G401 (cell line): ENCODE results near the gene KCTD21. TPM values are rescaled to one million over a fixed set of nuclear protein-coding genes. Genes with fewer than 3 reads are reported as not detected.

Experiments
- DNase-seq: peaks from one replicate; pipeline ENCODE4 v3.0.0-alpha.2; 2015; ENCODE audit warnings: low spot score
- in situ Hi-C: cut with HindIII; loops from 2 replicates; pipeline ENCODE4 v1.10.0; 2016; ENCODE audit warnings: low sequenced_read_pairs, mixed read lengths
- total RNA-seq: library from RNA; depleted of rRNA; stranded (reverse); fragments of >200 nt; shearing (Covaris generic); gene quantifications from 2 replicates; pipeline ENCODE4 v1.2.3, GENCODE V29; 2014; rRNA removed

The KCTD21 gene
- total RNA-seq, 1 experiment from 2014 or later: 3.1 TPM

DNA sequence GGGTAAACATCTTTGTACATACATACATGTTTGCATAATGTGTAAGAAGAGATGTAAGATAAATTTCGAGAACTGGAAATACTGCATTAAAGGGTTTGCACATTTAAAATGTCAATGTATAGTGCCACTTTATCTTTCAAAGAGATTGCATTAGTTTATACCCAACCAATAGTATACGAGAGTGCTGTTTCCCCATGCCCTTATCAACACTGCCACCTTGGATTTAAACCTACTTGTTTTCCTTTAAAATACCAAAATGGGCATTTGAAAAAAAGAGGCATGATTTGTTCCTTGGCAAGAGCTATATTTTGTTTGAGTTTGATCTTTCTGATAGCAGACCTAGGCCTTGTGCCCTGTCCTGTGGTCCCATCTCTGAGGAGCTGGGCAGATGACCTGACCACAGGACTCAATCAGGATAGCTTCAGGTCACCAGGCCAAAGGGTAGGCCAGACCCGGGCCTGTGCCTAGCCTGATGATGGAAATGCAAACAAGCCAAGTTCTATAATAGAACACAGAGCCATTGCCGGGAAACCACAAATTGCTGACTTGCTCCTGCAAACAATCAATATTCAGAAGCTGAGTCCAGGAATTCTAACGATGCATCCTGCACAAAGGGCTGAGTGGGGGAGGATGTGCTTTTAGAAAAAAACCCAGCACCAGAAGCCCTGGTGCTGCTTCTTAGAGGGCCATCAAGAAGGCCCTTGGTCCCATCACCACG, 32.1 kb downstream of the KCTD21 start:
- DNase-seq: no peak
- in situ Hi-C loops: no loop called here

DNA sequence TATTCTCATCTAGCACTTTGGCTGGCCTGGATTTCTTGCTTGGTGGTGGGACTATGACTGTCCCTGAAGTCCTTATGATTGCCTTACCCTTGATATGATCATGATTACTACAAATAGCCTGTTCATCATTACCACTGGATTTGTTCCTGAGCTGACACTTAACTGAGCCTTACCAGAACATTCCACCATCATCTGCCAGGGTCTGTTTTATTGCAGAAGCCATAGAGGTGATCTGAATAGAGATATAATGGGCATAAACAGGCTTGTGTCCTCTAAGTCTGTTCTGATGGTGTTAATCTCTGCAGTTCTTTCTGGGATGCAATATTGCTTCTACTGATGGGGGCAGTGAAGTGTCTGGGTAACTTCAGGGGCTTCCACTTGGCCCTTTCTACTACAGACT, 36.6 kb downstream of the KCTD21 start:
- no peak for DNase-seq
- in situ Hi-C loops: no loop called here

DNA sequence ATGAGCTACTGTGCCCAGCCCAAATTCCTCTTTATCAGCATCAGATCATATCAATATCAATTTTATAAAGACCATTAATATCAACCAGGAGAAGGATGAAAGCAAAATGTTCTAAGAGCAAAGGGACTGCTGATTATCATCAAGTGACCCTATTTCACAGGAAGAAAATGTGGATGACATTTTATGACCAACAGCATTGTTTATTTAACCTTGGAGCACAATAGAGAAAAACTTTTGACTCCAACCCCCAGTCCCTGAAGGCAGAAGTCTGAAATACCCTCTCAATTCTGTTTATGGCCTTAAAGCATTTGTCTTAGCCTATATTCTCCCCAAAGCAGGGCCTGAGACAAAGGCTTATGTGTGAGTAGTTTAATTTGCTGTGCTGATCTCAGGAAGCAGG, 37.7 kb downstream of the KCTD21 start:
- no peak for DNase-seq
- in situ Hi-C loops: no loop called here

DNA sequence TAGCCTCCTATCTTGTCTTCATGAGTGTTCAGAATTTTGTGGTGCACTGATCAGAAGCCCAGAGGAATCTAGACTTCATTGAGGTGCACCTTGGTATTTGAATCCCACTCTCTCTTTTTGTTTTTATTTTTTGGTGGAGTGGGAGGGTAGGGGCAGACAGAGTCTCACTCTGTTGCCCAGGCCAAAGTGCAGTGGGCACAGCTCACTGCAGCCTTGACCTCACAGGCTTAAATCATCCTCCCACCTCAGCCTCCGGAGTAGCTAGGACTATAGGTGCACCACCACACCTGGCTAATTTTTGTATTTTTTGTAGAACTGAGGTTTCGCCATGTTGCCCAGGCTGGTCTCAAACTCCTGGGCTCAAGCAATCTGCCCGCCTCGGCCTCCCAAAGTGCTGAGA, 38.1 kb downstream of the KCTD21 start:
- in situ Hi-C loops: no loop called here
- DNase-seq: no peak

DNA sequence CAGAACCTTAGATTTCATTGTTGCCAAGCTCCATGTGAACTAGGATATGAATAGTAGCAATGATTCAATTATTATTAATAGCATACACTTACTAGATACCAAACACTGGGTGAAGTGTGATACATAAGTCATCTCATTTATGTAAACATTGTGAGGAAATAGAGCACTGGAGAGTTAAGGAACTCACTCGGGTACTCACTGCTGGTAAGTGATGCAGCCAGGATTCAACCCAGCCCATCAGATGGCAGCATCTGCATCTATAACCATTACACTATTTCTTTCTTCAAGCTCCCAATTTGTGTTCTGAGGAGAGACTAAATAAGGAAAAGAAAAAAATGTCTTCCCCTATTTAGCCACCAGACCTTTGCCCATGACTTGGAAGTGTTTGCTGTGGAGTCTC, 38.8 kb downstream of the KCTD21 start:
- in situ Hi-C loops: no loop called here
- DNase-seq: no peak

DNA sequence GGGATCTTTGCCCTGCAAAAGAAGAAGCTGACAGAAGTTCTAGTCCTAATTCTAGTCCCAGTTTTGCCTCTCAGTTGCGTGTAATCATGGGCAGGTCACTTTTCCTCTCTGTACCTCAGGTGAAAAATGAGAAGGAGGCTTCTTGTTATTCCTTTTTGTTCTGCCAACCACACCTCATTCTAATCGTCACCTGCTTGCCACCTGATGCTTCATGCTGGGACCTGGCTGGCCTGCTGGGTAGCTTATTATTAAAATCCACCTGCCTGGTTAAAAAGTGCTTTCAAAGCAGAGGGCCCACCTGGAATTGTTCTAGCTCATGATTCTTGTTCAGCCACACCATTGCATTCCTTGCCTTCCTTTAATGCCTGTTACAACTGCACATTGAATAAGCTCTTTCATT, 40.6 kb downstream of the KCTD21 start:
- in situ Hi-C loops: no loop called here
- DNase-seq: no peak

DNA sequence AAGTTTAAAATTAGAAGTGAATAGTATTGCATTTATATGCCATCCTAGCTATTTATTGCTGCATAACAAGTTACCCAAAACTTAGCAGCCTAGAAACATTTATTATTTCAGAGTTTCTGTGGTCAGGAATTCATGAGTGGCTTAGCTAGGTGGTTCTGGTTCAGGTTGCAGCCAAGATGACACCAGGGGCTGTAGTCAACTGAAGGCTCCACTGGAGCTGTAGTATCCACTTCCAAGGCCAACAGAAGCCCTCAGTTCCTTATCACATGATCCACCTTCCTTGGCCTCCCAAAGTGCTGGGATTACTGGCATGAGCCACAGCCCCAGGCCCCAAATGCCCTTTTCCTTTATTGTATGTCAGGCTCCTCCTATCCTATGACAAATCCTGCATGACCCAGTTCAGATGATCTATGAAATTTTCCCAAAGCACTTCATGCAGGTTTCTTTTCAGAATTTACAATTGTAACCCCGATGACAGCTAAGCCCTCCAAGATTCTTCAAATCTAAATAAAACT, 42.9 kb downstream of the KCTD21 start:
- no peak for DNase-seq
- in situ Hi-C loops: no loop called here

DNA sequence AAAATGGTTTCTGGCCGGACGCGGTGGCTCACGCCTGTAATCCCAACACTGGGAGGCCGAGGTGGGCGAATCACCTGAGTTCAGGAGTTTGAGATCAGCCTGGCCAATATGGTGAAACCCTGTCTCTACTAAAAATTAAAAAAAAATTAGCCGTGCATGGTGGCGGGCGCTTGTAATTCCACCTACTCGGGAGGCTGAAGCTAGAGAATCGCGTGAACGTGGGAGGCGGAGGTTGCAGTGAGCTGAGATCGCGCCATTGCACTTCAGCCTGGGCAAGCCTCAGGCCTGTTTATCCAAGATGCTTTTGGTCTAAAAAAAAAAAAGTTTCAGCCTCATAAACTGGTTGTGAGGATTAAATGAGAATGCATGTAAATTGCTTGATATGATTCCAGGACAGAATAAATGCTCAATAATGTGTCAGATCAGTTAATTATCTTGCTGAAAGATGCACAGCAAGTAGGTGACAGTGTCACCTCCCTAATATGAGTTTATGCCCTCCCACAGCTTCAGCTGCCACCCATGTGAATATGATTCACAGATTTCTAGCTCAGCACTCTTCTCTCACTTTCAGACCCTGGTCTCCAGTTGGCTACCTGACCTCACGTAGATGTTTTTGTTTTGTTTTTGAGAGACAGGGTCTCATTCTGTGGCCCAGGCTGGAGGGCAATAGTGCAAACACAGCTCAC, 47.9 kb downstream of the KCTD21 start:
- in situ Hi-C loops: no loop called here
- DNase-seq: no peak

DNA sequence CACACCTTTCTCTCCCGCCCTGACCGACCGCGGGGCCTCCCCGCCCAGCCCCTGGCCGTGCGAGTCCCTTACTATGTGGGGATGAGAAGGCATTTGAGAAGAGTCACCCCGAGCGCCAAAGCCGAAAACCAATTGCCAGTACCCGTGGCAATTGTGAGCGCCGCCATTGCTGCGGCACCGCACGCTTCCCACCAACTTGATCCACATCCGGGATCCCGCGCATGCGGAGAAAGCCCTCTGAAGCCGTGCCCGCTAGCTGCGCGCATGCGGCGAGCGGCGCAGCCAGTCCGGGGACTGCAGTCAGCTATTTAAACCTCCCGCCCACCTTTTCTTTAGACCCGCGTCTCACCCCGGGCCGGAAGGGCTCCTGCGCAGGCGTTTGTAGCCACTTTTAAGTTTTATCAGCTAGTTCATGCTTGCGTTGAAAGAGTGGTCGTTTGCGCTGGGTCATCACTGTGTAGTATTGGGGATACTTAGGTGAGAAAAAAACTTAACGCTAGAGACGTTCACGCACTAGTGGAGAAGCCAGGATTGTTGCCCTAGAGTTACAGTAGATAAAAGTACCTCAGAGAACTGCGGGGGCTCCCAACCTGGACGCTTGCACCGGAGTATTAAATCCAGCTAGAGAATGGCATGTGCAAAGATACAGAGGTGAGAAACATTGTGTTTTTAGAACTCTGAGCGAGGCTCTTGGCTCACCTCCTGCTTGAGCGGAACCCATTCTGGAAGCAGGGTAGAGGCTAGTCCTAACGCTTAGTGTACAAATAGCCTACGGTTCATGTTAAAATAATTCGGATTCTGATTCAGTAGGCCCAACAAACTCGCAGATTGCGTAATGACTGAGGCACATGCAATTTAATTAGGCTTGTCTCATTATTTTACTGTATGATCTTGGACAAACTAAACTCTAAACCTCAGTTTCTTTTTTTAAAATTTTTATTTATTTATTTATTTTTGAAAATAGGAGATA, 48.7 kb downstream of the KCTD21 start, which contains the start of gene ALG8:
TSS of gene ALG8 (minus strand) at position 205 of the 970 bp plus-strand sequence. CDS start at position 167, 38 bp downstream.
- DNase-seq: peak; percentile 95
- in situ Hi-C loops: no loop called here

DNA sequence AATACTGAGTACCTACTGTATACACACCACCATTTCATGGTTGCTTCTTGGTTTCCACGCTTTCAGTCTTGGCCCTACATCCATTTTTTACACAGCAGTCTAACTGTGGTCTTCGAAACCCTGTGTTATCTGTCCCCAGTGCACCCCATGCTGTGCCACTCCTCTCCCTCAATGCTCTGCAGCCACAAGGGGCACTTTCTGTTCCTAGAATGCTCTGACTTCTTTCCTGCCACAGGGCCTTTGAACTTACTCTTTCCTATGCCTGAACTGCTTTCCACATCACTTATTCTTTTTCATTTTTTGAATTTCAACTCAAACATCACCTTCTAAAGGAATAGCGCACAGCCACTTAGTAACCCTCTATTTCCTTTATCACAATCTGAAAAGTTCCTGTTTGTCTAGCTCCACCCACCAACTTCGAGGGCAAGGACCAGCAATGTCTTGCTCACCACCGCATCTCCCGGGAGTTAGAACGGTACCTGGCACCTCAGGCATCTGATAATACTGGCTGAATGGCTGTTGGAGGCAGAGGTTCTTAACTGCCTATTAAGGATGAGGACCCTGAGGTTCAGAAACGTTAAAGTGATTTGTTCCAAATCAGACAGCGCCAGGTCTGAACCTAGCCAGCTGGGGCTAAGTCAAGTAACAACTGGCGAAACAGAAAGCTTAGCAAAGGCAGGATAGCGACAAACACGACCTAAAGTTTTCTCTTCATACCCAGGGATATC, 49.6 kb downstream of the KCTD21 start:
- DNase-seq: no peak
- in situ Hi-C loops: no loop called here

DNA sequence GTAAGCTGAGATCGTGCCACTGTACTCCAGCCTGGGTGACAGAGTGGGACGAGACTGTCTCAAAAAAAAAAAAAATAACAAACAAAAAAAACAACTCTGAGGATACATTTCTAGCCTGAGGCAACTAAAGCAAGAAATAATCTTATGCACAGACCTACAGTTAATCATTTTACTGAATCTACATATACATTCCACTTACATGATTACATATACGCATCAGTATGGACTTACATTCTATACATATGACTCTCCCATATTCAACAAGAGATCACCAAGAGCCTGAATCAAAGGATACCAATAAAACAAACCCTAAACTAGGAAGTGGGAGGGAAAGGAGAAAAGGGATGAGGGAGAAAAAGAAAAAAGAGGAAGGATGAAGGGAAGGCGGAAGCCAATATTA, 50.1 kb downstream of the KCTD21 start:
- in situ Hi-C loops: no loop called here
- no peak for DNase-seq

DNA sequence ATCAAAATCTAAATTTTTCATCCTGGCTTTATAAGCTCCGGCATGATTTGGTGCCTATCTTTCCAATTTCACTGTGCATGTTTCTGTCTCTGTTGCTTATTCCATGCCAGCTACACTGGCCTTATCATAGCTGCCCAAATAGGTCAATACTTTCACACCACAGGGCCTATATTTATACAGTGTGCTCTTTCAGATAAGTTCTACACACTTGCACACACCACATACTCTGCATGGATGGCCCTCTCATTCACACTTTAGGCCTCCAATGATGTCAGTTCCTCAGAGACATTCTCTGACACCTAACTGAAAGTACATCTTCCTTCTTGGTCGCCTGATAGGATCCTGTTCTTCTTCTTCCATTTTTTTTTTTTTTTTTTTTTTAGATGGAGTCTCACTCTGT, 56.0 kb downstream of the KCTD21 start:
- DNase-seq: no peak
- in situ Hi-C loops: no loop called here

DNA sequence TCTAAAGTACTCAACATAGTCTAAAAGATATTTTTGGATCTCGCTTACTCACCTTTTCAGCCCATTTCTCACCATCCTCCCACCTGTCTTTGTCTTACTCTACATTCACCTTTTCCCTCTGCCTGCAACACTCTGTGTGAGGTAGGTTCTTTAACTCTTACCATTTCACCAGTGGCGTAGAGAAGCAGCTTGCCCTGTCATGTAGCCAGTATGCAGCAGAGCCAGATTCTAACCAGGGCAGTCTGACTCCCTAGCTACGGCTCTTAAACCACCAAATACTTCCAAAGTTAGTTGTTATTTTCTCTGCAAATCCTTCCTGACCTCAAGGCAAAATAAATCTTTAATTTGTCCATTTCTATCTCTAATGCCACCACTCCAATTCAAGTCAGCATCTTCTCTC, 56.5 kb downstream of the KCTD21 start:
- DNase-seq: no peak
- in situ Hi-C loops: no loop called here

DNA sequence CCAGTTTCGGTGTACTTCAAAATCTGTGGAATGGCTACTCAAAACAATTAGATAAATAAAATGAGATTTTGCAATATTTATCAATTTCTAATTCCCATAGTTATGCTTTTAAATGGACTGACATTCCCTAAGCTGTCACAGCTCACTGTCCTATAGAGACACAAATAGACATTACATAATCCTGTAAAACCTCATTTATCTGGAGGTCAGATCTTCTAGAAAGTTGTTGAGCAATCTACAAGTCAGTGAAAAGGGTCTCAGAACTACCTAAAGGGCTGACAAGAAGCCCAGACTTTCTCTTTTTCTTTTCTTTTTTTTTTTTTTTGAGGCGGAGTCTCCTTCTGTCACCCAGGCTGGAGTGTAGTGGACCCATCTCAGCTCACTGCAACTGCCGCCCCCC, 61.0 kb downstream of the KCTD21 start:
- in situ Hi-C loops: no loop called here
- no peak for DNase-seq

Other genes with a start within 250 kb of the KCTD21 start
- gene INTS4, start 194.0 kb downstream of the KCTD21 start, total RNA-seq: 16.8 and 23.0 TPM in 2 replicates
- 9.6 and 16.9 TPM in 2 replicates for gene KCTD14, start 165.3 kb downstream of the KCTD21 start, total RNA-seq
- not detected in 2 replicates for gene THRSP, start 124.8 kb downstream of the KCTD21 start, total RNA-seq
- gene NDUFC2, start 108.8 kb downstream of the KCTD21 start, total RNA-seq: 175 and 183 TPM in 2 replicates
- 81.4 and 92.4 TPM in 2 replicates for gene ALG8, start 49.0 kb downstream of the KCTD21 start, total RNA-seq
- 7.5 and 12.7 TPM in 2 replicates for gene USP35, start 293 bp upstream of the KCTD21 start, total RNA-seq
- 11.7 and 13.9 TPM in 2 replicates for gene GAB2, start 229.2 kb upstream of the KCTD21 start, total RNA-seq